ENCODE measurements around the gene PIH1D1. TPM values are rescaled to one million over a fixed set of nuclear protein-coding genes. Genes with fewer than 3 reads are reported as not detected.

The PIH1D1 gene
- total RNA-seq (ENCODE audit: unreplicated experiment), result 78.8 TPM
- long read RNA-seq, transcript PIH1D1-201 (9 exons, 1,192 nt), result major isoform, 48 of 62 reads
- long read RNA-seq, partial matches to known transcripts, result 2 of 62 reads
- long read RNA-seq, other reads (novel, unspliced or antisense), result 11 of 62 reads

DNA sequence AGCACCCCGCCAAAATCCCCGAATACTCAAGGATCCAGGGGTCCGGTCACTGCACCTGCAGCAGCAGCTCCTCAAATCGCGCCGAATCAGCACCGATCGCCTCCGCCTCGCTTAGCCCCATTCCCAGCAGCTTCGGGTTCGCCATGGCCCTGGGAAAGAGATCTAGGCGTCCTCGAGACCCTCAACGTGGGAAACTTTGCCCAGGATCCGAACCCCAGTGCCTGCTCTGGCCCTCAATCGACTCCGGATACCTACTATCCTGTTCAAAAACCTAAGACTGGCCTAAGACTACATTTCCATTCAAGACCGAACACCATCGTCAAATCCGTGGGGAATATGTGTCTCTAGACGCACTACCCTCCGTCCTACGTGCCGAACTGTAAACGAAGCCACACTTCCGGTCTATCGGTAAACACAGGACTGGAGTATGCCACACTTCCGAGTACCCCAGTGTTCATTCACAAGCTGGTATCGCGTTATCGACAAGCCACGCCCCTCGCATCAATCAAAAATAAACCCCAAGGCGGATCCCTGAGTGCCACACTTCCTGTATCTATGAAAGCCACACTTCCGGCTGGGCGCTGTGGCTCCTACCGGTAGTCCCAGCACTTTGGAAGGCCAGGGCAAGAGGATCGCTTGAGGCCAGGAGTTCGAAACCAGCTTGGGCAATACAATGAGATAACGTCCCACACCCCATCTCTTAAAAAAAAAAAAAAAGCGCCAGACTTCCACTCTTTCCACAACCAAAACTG, at the start of gene PIH1D1:
Gene PIH1D1 (minus strand): TSS at position 385 of the 752 bp plus-strand sequence. CDS start 240 bp downstream, at position 145.
- Mint-ChIP-seq H3K27ac (ENCODE audit: unreplicated experiment) (peak within 1 kb of the TSS; percentile 100), H3K36me3 (ENCODE audit: low read depth, unreplicated experiment) (peaks cover 29% of the 10 kb centered on the region), H3K27me3 (ENCODE audit: unreplicated experiment) (peaks cover 31% of the 10 kb centered on the region), H3K9me3 (ENCODE audit: unreplicated experiment) (no peaks in the 10 kb centered on the region), H3K4me3 (ENCODE audit: unreplicated experiment) (peak within 1 kb of the TSS; percentile 99), H3K4me1 (ENCODE audit: unreplicated experiment) (peaks cover 31% of the 10 kb centered on the region)
- peak; percentile 84 for DNase-seq (ENCODE audit: low spot score)
- TF ChIP-seq, protein P1, sequence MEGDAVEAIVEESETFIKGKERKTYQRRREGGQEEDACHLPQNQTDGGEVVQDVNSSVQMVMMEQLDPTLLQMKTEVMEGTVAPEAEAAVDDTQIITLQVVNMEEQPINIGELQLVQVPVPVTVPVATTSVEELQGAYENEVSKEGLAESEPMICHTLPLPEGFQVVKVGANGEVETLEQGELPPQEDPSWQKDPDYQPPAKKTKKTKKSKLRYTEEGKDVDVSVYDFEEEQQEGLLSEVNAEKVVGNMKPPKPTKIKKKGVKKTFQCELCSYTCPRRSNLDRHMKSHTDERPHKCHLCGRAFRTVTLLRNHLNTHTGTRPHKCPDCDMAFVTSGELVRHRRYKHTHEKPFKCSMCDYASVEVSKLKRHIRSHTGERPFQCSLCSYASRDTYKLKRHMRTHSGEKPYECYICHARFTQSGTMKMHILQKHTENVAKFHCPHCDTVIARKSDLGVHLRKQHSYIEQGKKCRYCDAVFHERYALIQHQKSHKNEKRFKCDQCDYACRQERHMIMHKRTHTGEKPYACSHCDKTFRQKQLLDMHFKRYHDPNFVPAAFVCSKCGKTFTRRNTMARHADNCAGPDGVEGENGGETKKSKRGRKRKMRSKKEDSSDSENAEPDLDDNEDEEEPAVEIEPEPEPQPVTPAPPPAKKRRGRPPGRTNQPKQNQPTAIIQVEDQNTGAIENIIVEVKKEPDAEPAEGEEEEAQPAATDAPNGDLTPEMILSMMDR (IDR thresholded peaks at IDR 0.05; ENCODE audit: unreplicated experiment), result no peak

DNA sequence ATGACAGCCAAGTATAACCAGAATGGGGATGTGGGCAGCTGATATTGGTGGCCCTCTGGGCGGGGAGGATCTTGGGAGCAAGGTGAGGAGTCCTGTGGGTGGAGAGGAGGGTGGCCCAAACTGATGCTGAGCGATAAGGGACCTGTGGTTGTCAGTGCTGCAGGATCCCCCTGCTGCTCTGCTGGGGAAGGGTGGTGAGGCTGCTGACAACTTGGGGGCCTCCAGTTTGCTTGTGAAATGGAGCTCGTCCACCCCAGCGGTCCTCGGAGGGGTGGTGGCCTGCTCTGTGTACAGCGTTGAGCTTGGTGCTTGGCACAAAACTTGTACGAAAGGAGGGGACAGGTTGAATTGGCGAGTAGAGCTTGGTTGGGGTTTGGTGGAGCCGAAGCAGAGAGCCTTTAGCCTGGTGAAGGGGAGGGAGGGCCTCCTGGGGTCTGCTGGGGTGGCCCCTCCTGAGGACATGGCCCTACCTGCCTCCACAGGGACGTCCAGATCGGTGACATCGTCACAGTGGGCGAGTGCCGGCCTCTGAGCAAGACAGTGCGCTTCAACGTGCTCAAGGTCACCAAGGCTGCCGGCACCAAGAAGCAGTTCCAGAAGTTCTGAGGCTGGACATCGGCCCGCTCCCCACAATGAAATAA, 47.5 kb upstream of the PIH1D1 start:
- TF ChIP-seq, protein P1 (IDR thresholded peaks at IDR 0.05; ENCODE audit: unreplicated experiment), result no peak
- Mint-ChIP-seq H3K36me3 (ENCODE audit: low read depth, unreplicated experiment) (peaks cover 18% of the 10 kb centered on the region), H3K4me1 (ENCODE audit: unreplicated experiment) (peaks cover 28% of the 10 kb centered on the region), H3K27ac (ENCODE audit: unreplicated experiment) (peak overlapping the region; percentile 64), H3K4me3 (ENCODE audit: unreplicated experiment) (peak overlapping the region; percentile 78), H3K27me3 (ENCODE audit: unreplicated experiment) (peaks cover 10% of the 10 kb centered on the region), H3K9me3 (ENCODE audit: unreplicated experiment) (no peaks in the 10 kb centered on the region)
- DNase-seq (ENCODE audit: low spot score), result no peak

DNA sequence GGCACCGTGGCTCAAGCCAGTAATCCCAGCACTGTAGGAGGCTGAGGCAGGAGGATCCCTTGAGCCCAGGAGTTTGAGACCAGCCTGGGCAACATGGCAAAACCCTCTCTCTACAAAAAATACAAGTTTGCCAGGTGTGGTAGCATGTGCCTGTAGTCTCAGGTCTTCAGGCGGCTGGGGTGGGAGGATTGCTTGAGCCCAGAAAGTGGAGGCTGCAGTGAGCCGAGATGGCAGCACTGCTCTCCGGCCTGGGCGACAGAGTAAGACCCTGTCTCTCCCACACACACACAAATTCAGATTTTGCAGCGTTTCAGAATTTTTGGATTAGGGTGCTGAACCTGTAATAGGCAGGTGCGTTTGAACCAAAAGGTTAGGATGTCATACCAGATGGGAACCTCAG, 46.9 kb upstream of the PIH1D1 start:
- DNase-seq (ENCODE audit: low spot score), result no peak
- Mint-ChIP-seq H3K4me3 (ENCODE audit: unreplicated experiment) (peak overlapping the region; percentile 78), H3K36me3 (ENCODE audit: low read depth, unreplicated experiment) (peaks cover 18% of the 10 kb centered on the region), H3K27me3 (ENCODE audit: unreplicated experiment) (peaks cover 10% of the 10 kb centered on the region), H3K9me3 (ENCODE audit: unreplicated experiment) (no peaks in the 10 kb centered on the region), H3K4me1 (ENCODE audit: unreplicated experiment) (peaks cover 28% of the 10 kb centered on the region), H3K27ac (ENCODE audit: unreplicated experiment) (no peak overlapping the region)
- TF ChIP-seq, protein P1 (IDR thresholded peaks at IDR 0.05; ENCODE audit: unreplicated experiment), result no peak

DNA sequence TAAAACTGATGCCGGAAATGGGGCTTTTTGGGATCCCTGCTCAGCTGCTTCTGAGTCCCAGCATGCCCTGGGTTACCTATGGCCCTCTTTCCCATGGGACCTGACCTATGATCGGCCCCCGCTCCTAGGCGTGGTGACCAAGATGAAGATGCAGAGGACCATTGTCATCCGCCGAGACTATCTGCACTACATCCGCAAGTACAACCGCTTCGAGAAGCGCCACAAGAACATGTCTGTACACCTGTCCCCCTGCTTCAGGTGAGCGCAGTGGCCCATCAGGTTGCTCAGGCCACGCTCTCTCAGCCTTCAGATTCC, 46.1 kb upstream of the PIH1D1 start:
- Mint-ChIP-seq H3K4me1 (ENCODE audit: unreplicated experiment) (peaks cover 28% of the 10 kb centered on the region), H3K4me3 (ENCODE audit: unreplicated experiment) (peak overlapping the region; percentile 100), H3K27ac (ENCODE audit: unreplicated experiment) (peak overlapping the region; percentile 99), H3K9me3 (ENCODE audit: unreplicated experiment) (no peaks in the 10 kb centered on the region), H3K36me3 (ENCODE audit: low read depth, unreplicated experiment) (peaks cover 23% of the 10 kb centered on the region), H3K27me3 (ENCODE audit: unreplicated experiment) (peaks cover 10% of the 10 kb centered on the region)
- TF ChIP-seq, protein P1 (IDR thresholded peaks at IDR 0.05; ENCODE audit: unreplicated experiment), result no peak
- no peak for DNase-seq (ENCODE audit: low spot score)
